Keratinocyte (primary cell): Measurements from ENCODE around the gene PXN. TPM values are rescaled to one million over a fixed set of nuclear protein-coding genes. Genes with fewer than 3 reads are reported as not detected.

Experiments used
- DNase-seq: peaks from one replicate; pipeline ENCODE4 v3.0.0-alpha.2; 2011; ENCODE audit warnings: low read depth, missing footprints, low spot score
- FAIRE-seq: peaks from 2 replicates; lab custom pipeline; 2011; peaks lifted over from hg19 to GRCh38; lab: Jason Lieb, UNC
- H2AFZ ChIP-seq: 2 replicates; pipeline ENCODE4 v1.6.0; 2012; ENCODE audit warnings: low read length, control low read depth, inconsistent platforms; ENCODE audit not compliant: control insufficient read depth
- H3K27ac ChIP-seq: 2 replicates; pipeline ENCODE4 v1.5.1; 2011; ENCODE audit warnings: low read length; ENCODE audit not compliant: control insufficient read depth, insufficient read depth
- H3K27me3 ChIP-seq: 3 replicates; pipeline ENCODE4 v1.6.0; 2011; ENCODE audit warnings: low read length; ENCODE audit not compliant: control insufficient read depth, insufficient read depth; ENCODE audit errors: extremely low read depth
- H3K36me3 ChIP-seq, 2 experiments: 2 replicates in 1 of 2; 3 replicates in 1 of 2; pipeline ENCODE4 v1.5.1; 2011; ENCODE audit warnings: low read length in 2 of 2, mild to moderate bottlenecking in 1 of 2; ENCODE audit not compliant: control insufficient read depth in 2 of 2, insufficient read depth in 2 of 2; ENCODE audit errors: extremely low read depth in 1 of 2
- H3K4me1 ChIP-seq: 3 replicates; pipeline ENCODE4 v1.5.1; 2011; ENCODE audit warnings: low read length; ENCODE audit not compliant: control insufficient read depth, insufficient read depth; ENCODE audit errors: extremely low read depth
- H3K4me2 ChIP-seq: 3 replicates; pipeline ENCODE4 v1.6.0; 2011; ENCODE audit warnings: low read depth, low read length; ENCODE audit not compliant: control insufficient read depth, insufficient read depth; ENCODE audit errors: extremely low read depth
- H3K4me3 ChIP-seq, 3 experiments: fragments of 200-600 bp in 1 of 3; sonication (generic) in 1 of 3; 2 replicates in 2 of 3; 3 replicates in 1 of 3; pipeline ENCODE4 v1.5.1; 2011 to 2016; ENCODE audit warnings: low read length in 3 of 3, mild to moderate bottlenecking in 3 of 3, control low read depth in 2 of 3, inconsistent platforms in 1 of 3, low read depth in 1 of 3, mixed read lengths in 1 of 3, mixed run types in 1 of 3, moderate library complexity in 1 of 3; ENCODE audit not compliant: control insufficient read depth in 2 of 3, insufficient read depth in 2 of 3; ENCODE audit errors: extremely low read depth in 1 of 3
- H3K79me2 ChIP-seq: 2 replicates; pipeline ENCODE4 v1.6.0; 2012; ENCODE audit warnings: low read length; ENCODE audit not compliant: control insufficient read depth, insufficient read depth
- H3K9ac ChIP-seq: 3 replicates; pipeline ENCODE4 v1.6.0; 2011; ENCODE audit warnings: low read length; ENCODE audit not compliant: control insufficient read depth, insufficient read depth; ENCODE audit errors: extremely low read depth
- H3K9me1 ChIP-seq: 3 replicates; pipeline ENCODE4 v1.6.0; 2011; ENCODE audit warnings: low read length; ENCODE audit not compliant: control insufficient read depth, insufficient read depth; ENCODE audit errors: extremely low read depth
- H3K9me3 ChIP-seq: 2 replicates; pipeline ENCODE4 v1.5.1; 2012; ENCODE audit warnings: low read depth, low read length; ENCODE audit not compliant: control insufficient read depth
- H4K20me1 ChIP-seq: 3 replicates; pipeline ENCODE4 v1.6.0; 2011; ENCODE audit warnings: low read length; ENCODE audit not compliant: control insufficient read depth, insufficient read depth; ENCODE audit errors: extremely low read depth
- EZH2 ChIP-seq: IDR thresholded peaks from one replicate; pipeline ENCODE4 v1.6.1; 2012; ENCODE audit warnings: inconsistent platforms, mild to moderate bottlenecking, low read length, moderate library complexity
- dilution Hi-C: fragments of 300-500 bp; cut with MboI; formaldehyde crosslinking; loops from one replicate; pipeline ENCODE4 v1.7.0; 2020; ENCODE audit warnings: low sequenced_read_pairs; ENCODE audit not compliant: extremely low pct_ligation_motif_present
- polyA plus RNA-seq, 5 experiments: library from polyadenylated mRNA; depleted of rRNA in 3 of 5; stranded (reverse) in 3 of 5; stranded (forward) in 1 of 5; unstranded in 1 of 5; fragments of >200 nt; gene quantifications; 1 replicate in 1 of 5; 2 replicates in 3 of 5; 3 replicates in 1 of 5; pipeline versions ENCODE4 v1.2.1 to v1.2.3, GENCODE V29; 2011 to 2012; ENCODE audit warnings: missing spikeins in 2 of 5, low read depth in 1 of 5, low replicate concordance in 1 of 5
- TF ChIP-seq, protein P1 (sequence below), 3 experiments: IDR thresholded peaks in 1 of 3; conservative IDR thresholded peaks in 1 of 3; optimal IDR thresholded peaks in 1 of 3; 2 replicates in 2 of 3; 3 replicates in 1 of 3; pipeline versions ENCODE3 to v1.5.1; 2011; ENCODE audit warnings: low read length in 3 of 3, mild to moderate bottlenecking in 3 of 3, moderate library complexity in 2 of 3, control low read depth in 1 of 3, inconsistent platforms in 1 of 3; ENCODE audit not compliant: insufficient read depth in 2 of 3; ENCODE audit errors: extremely low read depth in 1 of 3

The PXN gene
- polyA plus RNA-seq, 1 donor (not counting 4 experiments of a cell fraction or from before 2014, with no cell fraction given), result 114 TPM

DNA sequence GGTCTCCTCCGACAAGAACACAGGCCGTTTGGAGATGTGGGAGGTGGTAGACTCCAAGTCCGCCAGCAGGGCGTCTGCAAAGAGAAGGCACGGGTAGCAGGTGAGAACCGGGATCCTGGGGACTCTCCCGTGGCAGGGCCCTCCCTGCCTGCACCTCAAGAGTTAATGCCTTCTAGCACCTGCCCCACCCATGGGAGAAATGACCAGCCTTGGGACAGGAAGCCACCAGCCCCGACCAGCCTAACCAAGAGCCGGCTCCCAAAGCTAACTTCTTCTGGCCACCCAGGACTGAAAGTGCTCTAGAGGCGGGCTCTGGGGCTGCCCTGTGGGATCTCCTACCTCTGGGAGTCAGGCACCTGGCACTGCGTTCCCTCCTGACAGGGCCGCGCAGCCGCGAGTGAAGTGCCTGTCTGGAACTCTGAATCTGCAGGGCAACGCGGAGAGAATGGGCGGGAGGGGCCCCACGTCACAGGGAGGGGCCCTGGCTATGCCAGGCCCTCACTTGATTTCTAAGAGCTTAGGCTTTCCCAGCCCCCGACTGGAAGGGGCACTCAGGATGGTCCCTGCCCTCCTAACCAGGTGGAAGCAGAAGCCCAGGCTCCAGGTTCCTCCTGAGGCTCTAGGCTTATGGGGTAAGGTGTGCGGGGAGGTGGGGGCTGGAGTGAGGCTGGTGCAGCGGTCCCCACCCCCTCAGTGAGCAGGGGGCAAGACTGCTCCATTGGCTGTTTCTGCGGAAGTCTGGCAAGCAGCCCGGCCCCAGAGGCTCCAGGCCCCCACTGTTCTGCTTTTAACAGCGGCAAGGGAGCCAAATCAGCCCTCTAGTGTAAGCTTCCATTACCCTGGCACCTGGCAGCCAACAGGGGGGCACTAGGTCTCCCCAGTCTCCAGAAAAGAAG is 41.0 kb downstream of the PXN start:
- Histone ChIP-seq H3K4me1 (peaks cover 54% of the 10 kb centered on the region), H3K4me2 (peak overlapping the region; percentile 63), H3K9ac (peak overlapping the region; percentile 55), H4K20me1 (peaks cover 20% of the 10 kb centered on the region), H3K36me3 (peaks cover 55 to 75% of the 10 kb centered on the region in 2 experiments), H3K27ac (peak overlapping the region; percentile 65), H3K79me2 (peaks cover 98% of the 10 kb centered on the region), H3K4me3 (peak overlapping the region; percentile 18 to 36 (median 29)), H2AFZ (no peak overlapping the region), H3K9me1 (no peaks in the 10 kb centered on the region), H3K27me3 (no peaks in the 10 kb centered on the region), H3K9me3 (no peaks in the 10 kb centered on the region)
- TF ChIP-seq EZH2, result no peak
- TF ChIP-seq, protein P1, sequence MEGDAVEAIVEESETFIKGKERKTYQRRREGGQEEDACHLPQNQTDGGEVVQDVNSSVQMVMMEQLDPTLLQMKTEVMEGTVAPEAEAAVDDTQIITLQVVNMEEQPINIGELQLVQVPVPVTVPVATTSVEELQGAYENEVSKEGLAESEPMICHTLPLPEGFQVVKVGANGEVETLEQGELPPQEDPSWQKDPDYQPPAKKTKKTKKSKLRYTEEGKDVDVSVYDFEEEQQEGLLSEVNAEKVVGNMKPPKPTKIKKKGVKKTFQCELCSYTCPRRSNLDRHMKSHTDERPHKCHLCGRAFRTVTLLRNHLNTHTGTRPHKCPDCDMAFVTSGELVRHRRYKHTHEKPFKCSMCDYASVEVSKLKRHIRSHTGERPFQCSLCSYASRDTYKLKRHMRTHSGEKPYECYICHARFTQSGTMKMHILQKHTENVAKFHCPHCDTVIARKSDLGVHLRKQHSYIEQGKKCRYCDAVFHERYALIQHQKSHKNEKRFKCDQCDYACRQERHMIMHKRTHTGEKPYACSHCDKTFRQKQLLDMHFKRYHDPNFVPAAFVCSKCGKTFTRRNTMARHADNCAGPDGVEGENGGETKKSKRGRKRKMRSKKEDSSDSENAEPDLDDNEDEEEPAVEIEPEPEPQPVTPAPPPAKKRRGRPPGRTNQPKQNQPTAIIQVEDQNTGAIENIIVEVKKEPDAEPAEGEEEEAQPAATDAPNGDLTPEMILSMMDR (optimal IDR thresholded peaks at IDR 0.05 in 1 of 3, IDR thresholded peaks at IDR 0.05 in 1 of 3, conservative IDR thresholded peaks at IDR 0.05 in 1 of 3; ENCODE audit: extremely low read depth in 1 of 3, insufficient read depth in 2 of 3, low read length in 3 of 3), result no peak
- DNase-seq (no peak), FAIRE-seq (no peak)
- dilution Hi-C loops, result no loop called here

DNA sequence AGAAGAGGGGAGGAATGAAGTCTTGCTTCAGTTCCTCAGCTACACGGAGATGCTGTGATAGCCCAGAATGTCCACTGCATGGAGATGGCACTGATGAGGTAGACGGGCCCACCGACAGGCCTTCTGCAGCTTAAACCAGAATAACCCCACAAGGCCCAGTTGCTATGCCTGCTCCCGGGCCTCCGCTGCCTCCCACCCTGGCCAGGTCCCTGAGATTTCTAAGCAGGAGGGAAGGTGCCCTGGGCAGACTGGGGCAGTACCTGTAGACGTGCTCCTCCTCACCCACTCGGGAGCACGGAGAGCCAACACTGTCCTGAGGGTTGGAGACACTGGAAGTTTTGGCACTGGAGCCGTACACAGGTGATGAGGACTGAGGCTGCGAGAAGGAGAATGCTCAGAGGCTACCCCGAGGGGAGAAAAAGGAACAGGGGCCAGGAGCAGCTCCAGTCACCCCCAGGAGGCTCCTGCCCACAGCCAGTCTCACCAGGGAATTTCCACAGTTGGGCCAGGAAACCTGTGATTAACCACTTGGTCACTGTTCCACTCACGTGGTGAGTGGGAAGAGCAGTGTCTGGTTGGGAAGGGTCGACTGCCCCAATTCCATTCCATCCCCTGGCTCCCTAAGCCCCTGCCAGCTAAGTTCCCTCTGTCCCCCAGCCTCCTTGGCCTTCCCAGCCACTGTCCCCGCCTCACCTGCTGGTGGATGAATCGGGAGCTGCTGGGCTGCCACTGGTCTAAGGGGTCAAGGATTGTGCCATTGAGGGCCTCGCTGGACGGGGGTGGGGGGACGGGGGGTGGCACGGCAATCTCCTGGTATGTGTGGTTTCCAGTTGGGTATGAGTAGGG is 41.8 kb downstream of the PXN start:
- TF ChIP-seq EZH2, result no peak
- TF ChIP-seq, protein P1 (optimal IDR thresholded peaks at IDR 0.05 in 1 of 3, IDR thresholded peaks at IDR 0.05 in 1 of 3, conservative IDR thresholded peaks at IDR 0.05 in 1 of 3; ENCODE audit: extremely low read depth in 1 of 3, insufficient read depth in 2 of 3, low read length in 3 of 3), result no peak
- no peak overlapping the region for H3K4me2 ChIP-seq
- dilution Hi-C loops, result no loop called here

More for the DNA sequence above, 41.8 kb downstream of the PXN start:
- Histone ChIP-seq H3K4me1 (peaks cover 45% of the 10 kb centered on the region), H3K27ac (peak overlapping the region; percentile 65), H3K79me2 (peaks cover 97% of the 10 kb centered on the region), H3K36me3 (peaks cover 54 to 79% of the 10 kb centered on the region in 2 experiments), H4K20me1 (peaks cover 22% of the 10 kb centered on the region), H3K27me3 (no peaks in the 10 kb centered on the region), H3K9ac (peak overlapping the region; percentile 54), H2AFZ (no peak overlapping the region), H3K9me3 (no peaks in the 10 kb centered on the region), H3K4me3 (peak overlapping the region in 2 of 3 experiments; percentile 18 to 36), H3K9me1 (no peaks in the 10 kb centered on the region)
- no peak for DNase-seq
- FAIRE-seq, result no peak
